HepG2 (cell line): ENCODE results near the gene MRPL9. TPM values are rescaled to one million over a fixed set of nuclear protein-coding genes. Genes with fewer than 3 reads are reported as not detected.

Experiments
- ATAC-seq: fragments of 200-7000 bp; cut with Tn5 transposase; 3 replicates; pipeline ENCODE4 v1.9.1; 2020; ENCODE audit warnings: mild to moderate bottlenecking, moderate library complexity
- BruUV-seq: library from RNA; stranded (reverse); fragments of 400-500 nt; replicated peaks from 2 replicates; lab custom pipeline; 2021; lab: Mats Ljungman, UMichigan
- CTCF ChIA-PET: fragments of 300-600 bp; formaldehyde crosslinking; extraction: SDS; loops from one replicate; lab custom pipeline; 2021; ENCODE audit warnings: low total read pairs, inconsistent platforms, low intra/inter-chr PET ratio; lab: Yijun Ruan, JAX
- POLR2A ChIA-PET: fragments of 350-600 bp; sonication (Branson Sonifier 250); formaldehyde crosslinking; loops from one replicate; lab custom pipeline; 2020; ENCODE audit warnings: antibody characterized with exemption, inconsistent platforms; lab: Yijun Ruan, JAX
- DNase-seq: peaks from one replicate; pipeline ENCODE4 v3.0.0-alpha.2; 2015; ENCODE audit warnings: low spot score
- FAIRE-seq: peaks from 3 replicates; lab custom pipeline; 2011; peaks lifted over from hg19 to GRCh38; lab: Jason Lieb, UNC
- H2AFZ ChIP-seq: one replicate; pipeline ENCODE4 v1.6.1; 2011; ENCODE audit warnings: low read length, inconsistent platforms
- H3K27ac ChIP-seq: fragments of 300-600 bp; 3 replicates; pipeline ENCODE4 v1.8.0; 2011; ENCODE audit warnings: mixed run types, mild to moderate bottlenecking, mixed read lengths, low read length, inconsistent platforms; ENCODE audit not compliant: insufficient read depth; ENCODE audit errors: extremely low read length
- H3K27me3 ChIP-seq, 2 experiments: fragments of 200-600 bp in 1 of 2; 2 replicates in 1 of 2; 3 replicates in 1 of 2; pipeline versions ENCODE4 v1.6.0 to v1.8.0; 2011; ENCODE audit warnings: low read length in 2 of 2, mild to moderate bottlenecking in 2 of 2, moderate library complexity in 2 of 2, inconsistent platforms in 1 of 2; ENCODE audit not compliant: insufficient read depth in 2 of 2, control insufficient read depth in 1 of 2
- H3K36me3 ChIP-seq, 2 experiments: fragments of 200-600 bp in 1 of 2; replicated peaks in 1 of 2; 2 replicates in 1 of 2; 3 replicates in 1 of 2; pipeline versions ENCODE4 v1.5.1 to v1.8.0; 2011; ENCODE audit warnings: low read length in 2 of 2, inconsistent platforms in 1 of 2; ENCODE audit not compliant: insufficient read depth in 2 of 2, control insufficient read depth in 1 of 2
- H3K4me1 ChIP-seq: 2 replicates; pipeline ENCODE4 v1.5.1; 2012; ENCODE audit warnings: low read length, inconsistent platforms; ENCODE audit not compliant: insufficient read depth
- H3K4me2 ChIP-seq: 2 replicates; pipeline ENCODE4 v1.6.0; 2011; ENCODE audit warnings: low read depth, low read length, inconsistent platforms
- H3K4me3 ChIP-seq, 3 experiments: fragments of 200-600 bp in 1 of 3; sonication (generic), shearing (Covaris generic) in 1 of 3; replicated peaks in 1 of 3; 2 replicates each; pipeline ENCODE4 v1.5.1; 2011 to 2016; ENCODE audit warnings: low read length in 3 of 3, inconsistent platforms in 2 of 3, low read depth in 2 of 3, mild to moderate bottlenecking in 2 of 3, control low read depth in 1 of 3, mixed read lengths in 1 of 3; ENCODE audit not compliant: insufficient read depth in 1 of 3
- H3K79me2 ChIP-seq: one replicate; pipeline ENCODE4 v1.6.1; 2011; ENCODE audit warnings: low read length, inconsistent platforms; ENCODE audit not compliant: insufficient read depth
- H3K9ac ChIP-seq: 2 replicates; pipeline ENCODE4 v1.6.0; 2011; ENCODE audit warnings: mild to moderate bottlenecking, low read depth, low read length, inconsistent platforms; ENCODE audit not compliant: insufficient read depth
- H3K9me3 ChIP-seq: 2 replicates; pipeline ENCODE4 v1.5.1; 2012; ENCODE audit warnings: mild to moderate bottlenecking, low read length
- H4K20me1 ChIP-seq: 2 replicates; pipeline ENCODE4 v1.6.0; 2011; ENCODE audit warnings: inconsistent platforms, mild to moderate bottlenecking, low read length, moderate library complexity; ENCODE audit not compliant: insufficient read depth
- GZF1 ChIP-seq: sonication (generic); formaldehyde crosslinking; IDR thresholded peaks from 2 replicates; pipeline ENCODE4 v1.5.1; 2020; ENCODE audit warnings: mild to moderate bottlenecking, missing genetic modification reagents
- KLF11 ChIP-seq: IDR thresholded peaks from 2 replicates; pipeline ENCODE4 v1.6.1; 2016; ENCODE audit warnings: missing compliant biosample characterization
- KMT2B ChIP-seq: IDR thresholded peaks from 2 replicates; pipeline ENCODE4 v1.6.1; 2016; ENCODE audit warnings: missing genetic modification reagents, missing compliant biosample characterization
- NCOA1 ChIP-seq: sonication (generic); formaldehyde crosslinking; IDR thresholded peaks from 2 replicates; pipeline ENCODE4 v1.9.0; 2021; ENCODE audit warnings: missing genetic modification reagents
- THRA ChIP-seq: sonication (generic); formaldehyde crosslinking; IDR thresholded peaks from 2 replicates; pipeline ENCODE4 v1.4.0; 2020; ENCODE audit warnings: missing genetic modification reagents, borderline replicate concordance
- ZBED4 ChIP-seq: sonication (generic); formaldehyde crosslinking; IDR thresholded peaks from 2 replicates; pipeline ENCODE4 v1.4.0; 2020; ENCODE audit warnings: missing genetic modification reagents, borderline replicate concordance
- ZBTB37 ChIP-seq: sonication (generic); formaldehyde crosslinking; IDR thresholded peaks from 2 replicates; pipeline ENCODE4 v1.4.0; 2020; ENCODE audit warnings: mild to moderate bottlenecking, missing genetic modification reagents
- ZBTB42 ChIP-seq: sonication (generic); formaldehyde crosslinking; IDR thresholded peaks from 2 replicates; pipeline ENCODE4 v1.5.0; 2020; ENCODE audit warnings: mild to moderate bottlenecking, missing genetic modification reagents
- ZKSCAN5 ChIP-seq: sonication (generic); formaldehyde crosslinking; IDR thresholded peaks from 2 replicates; pipeline ENCODE4 v1.5.1; 2020; ENCODE audit warnings: mild to moderate bottlenecking, missing genetic modification reagents
- ZNF235 ChIP-seq: sonication (generic); formaldehyde crosslinking; IDR thresholded peaks from 2 replicates; pipeline ENCODE4 v1.8.1; 2023; ENCODE audit warnings: mild to moderate bottlenecking, missing genetic modification reagents, borderline replicate concordance
- ZNF3 ChIP-seq: IDR thresholded peaks from 2 replicates; pipeline ENCODE4 v1.7.0; 2017; ENCODE audit warnings: inconsistent platforms
- ZNF317 ChIP-seq: sonication (generic); formaldehyde crosslinking; IDR thresholded peaks from 2 replicates; pipeline ENCODE4 v1.5.0; 2020; ENCODE audit warnings: mild to moderate bottlenecking, missing genetic modification reagents
- ZNF451 ChIP-seq: sonication (generic); formaldehyde crosslinking; IDR thresholded peaks from 2 replicates; pipeline ENCODE4 v1.5.0; 2020; ENCODE audit warnings: mild to moderate bottlenecking, missing genetic modification reagents
- ZNF644 ChIP-seq: IDR thresholded peaks from 2 replicates; pipeline ENCODE4 v1.6.1; 2016; ENCODE audit warnings: low read depth
- WGBS: methylation state at CpG from one replicate; pipeline ENCODE4 v1.1.6; 2017; ENCODE audit warnings: low lambda C conversion rate; 5-methylcytosine and 5-hydroxymethylcytosine counted together
- in situ Hi-C: cut with HindIII; loops from 2 replicates; pipeline ENCODE4 v1.10.0; 2017; ENCODE audit warnings: low pct_unique_long_range_greater_than_20kb; ENCODE audit not compliant: extremely low pct_ligation_motif_present
- intact Hi-C: fragments of 100-400 bp; cut with micrococcal nuclease; formaldehyde crosslinking; loops from one replicate; pipeline ENCODE4 v1.10.0; 2022; ENCODE audit not compliant: unreplicated experiment
- polyA plus RNA-seq, 8 experiments: library from polyadenylated mRNA; depleted of rRNA in 3 of 8; stranded (reverse) in 7 of 8; unstranded in 1 of 8; fragments of >200 nt; fragmentation: Illumina TruSeq in 4 of 8; extraction: Trizol in 4 of 8; gene quantifications; 2 replicates each; pipeline versions ENCODE4 v1.2.1 to v1.2.3, GENCODE V29; 2011 to 2016; ENCODE audit warnings: low read depth in 4 of 8, missing spikeins in 1 of 8, mixed read lengths in 1 of 8; ENCODE audit not compliant: insufficient read depth in 1 of 8
- total RNA-seq, 5 experiments: library from RNA; depleted of rRNA; stranded (reverse); fragments of >200 nt; fragmentation: Illumina TruSeq; extraction: Trizol; gene quantifications; 2 replicates each; pipeline ENCODE4 v1.2.3, GENCODE V29; 2016; ENCODE audit warnings: low read depth in 1 of 5
- TF ChIP-seq, protein P1 (sequence below): sonication (generic); formaldehyde crosslinking; IDR thresholded peaks from 2 replicates; pipeline ENCODE4 v1.5.0; 2020; ENCODE audit warnings: mild to moderate bottlenecking, missing genetic modification reagents
- TF ChIP-seq, protein P2 (sequence below): sonication (generic); formaldehyde crosslinking; IDR thresholded peaks from 2 replicates; pipeline ENCODE4 v1.5.0; 2020; ENCODE audit warnings: mild to moderate bottlenecking, missing genetic modification reagents

Gene MRPL9
- total and polyA plus RNA-seq, 2 of the 13 experiments (the other 11 are each of a cell fraction or from before 2014, with no cell fraction given): 72.1 to 107 TPM

DNA sequence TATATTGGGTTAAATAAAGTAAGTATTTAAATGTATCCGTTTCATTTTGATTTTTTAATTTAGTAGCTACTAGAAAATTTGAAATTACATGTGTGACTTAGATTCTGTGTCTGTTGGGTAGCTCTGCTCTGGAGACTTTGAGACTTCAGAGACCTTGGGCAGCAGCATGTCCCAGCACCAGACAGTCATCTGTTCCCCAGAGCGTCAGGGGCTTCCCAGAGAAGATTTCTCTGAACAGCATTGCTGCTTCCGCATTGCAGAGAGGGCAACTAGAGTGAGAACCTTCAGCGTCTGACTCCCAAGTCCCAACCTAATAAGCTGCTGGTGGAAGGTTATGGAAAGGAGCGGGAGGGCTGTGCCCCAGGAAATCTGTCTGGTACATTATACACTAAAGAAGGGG is 35.3 kb upstream of the MRPL9 start:
- no peaks in the 10 kb centered on the region for H3K9me3 ChIP-seq
- no peak for DNase-seq
- H3K4me2 ChIP-seq: no peak overlapping the region
- intact Hi-C loops: no loop called here
- in situ Hi-C loops: no loop called here
- BruUV-seq: no TSS peak
- WGBS: 85% methylated on average over 2 of the region's 5 CpGs
- H3K36me3 ChIP-seq: no peaks in the 10 kb centered on the region; a peak in 1 of 5 replicates
- no peak overlapping the region for H2AFZ ChIP-seq
- no peak overlapping the region for H3K27ac ChIP-seq
- no peak for FAIRE-seq
- no peak overlapping the region for H3K4me3 ChIP-seq
- H3K9ac ChIP-seq: no peak overlapping the region
- POLR2A ChIA-PET: no interaction called here
- no peaks in the 10 kb centered on the region for H3K79me2 ChIP-seq
- no peaks in the 10 kb centered on the region for H3K4me1 ChIP-seq
- H4K20me1 ChIP-seq: no peaks in the 10 kb centered on the region
- no peak for ATAC-seq
- CTCF ChIA-PET: no interaction called here
- peaks cover 0 to 3% of the 10 kb centered on the region in 2 experiments; a peak in 2 of 5 replicates for H3K27me3 ChIP-seq
- TF ChIP-seq ZBTB42 (CRISPR knock-in tag): no peak
- TF ChIP-seq ZNF317 (CRISPR knock-in tag): no peak
- TF ChIP-seq THRA (CRISPR knock-in tag): no peak
- TF ChIP-seq ZKSCAN5 (CRISPR knock-in tag): no peak
- TF ChIP-seq ZNF3 (CRISPR knock-in tag): no peak
- TF ChIP-seq, protein P1, sequence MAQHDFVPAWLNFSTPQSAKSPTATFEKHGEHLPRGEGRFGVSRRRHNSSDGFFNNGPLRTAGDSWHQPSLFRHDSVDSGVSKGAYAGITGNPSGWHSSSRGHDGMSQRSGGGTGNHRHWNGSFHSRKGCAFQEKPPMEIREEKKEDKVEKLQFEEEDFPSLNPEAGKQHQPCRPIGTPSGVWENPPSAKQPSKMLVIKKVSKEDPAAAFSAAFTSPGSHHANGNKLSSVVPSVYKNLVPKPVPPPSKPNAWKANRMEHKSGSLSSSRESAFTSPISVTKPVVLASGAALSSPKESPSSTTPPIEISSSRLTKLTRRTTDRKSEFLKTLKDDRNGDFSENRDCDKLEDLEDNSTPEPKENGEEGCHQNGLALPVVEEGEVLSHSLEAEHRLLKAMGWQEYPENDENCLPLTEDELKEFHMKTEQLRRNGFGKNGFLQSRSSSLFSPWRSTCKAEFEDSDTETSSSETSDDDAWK (CRISPR knock-in tag): no peak
- TF ChIP-seq ZNF644 (CRISPR knock-in tag): no peak
- TF ChIP-seq, protein P2, sequence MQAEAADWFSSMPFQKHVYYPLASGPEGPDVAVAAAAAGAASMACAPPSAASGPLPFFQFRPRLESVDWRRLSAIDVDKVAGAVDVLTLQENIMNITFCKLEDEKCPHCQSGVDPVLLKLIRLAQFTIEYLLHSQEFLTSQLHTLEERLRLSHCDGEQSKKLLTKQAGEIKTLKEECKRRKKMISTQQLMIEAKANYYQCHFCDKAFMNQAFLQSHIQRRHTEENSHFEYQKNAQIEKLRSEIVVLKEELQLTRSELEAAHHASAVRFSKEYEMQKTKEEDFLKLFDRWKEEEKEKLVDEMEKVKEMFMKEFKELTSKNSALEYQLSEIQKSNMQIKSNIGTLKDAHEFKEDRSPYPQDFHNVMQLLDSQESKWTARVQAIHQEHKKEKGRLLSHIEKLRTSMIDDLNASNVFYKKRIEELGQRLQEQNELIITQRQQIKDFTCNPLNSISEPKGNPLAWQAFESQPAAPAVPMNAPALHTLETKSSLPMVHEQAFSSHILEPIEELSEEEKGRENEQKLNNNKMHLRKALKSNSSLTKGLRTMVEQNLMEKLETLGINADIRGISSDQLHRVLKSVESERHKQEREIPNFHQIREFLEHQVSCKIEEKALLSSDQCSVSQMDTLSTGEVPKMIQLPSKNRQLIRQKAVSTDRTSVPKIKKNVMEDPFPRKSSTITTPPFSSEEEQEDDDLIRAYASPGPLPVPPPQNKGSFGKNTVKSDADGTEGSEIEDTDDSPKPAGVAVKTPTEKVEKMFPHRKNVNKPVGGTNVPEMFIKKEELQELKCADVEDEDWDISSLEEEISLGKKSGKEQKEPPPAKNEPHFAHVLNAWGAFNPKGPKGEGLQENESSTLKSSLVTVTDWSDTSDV (CRISPR knock-in tag): no peak
- no peak for TF ChIP-seq NCOA1 (CRISPR knock-in tag)
- TF ChIP-seq ZNF235 (CRISPR knock-in tag): no peak
- TF ChIP-seq KLF11 (CRISPR knock-in tag): no peak
- TF ChIP-seq ZBED4: no peak
- TF ChIP-seq KMT2B: no peak
- TF ChIP-seq ZNF451 (CRISPR knock-in tag): no peak
- no peak for TF ChIP-seq GZF1 (CRISPR knock-in tag)
- TF ChIP-seq ZBTB37 (CRISPR knock-in tag): no peak
